DND-41 (cell line): ENCODE measurements around the gene GALNT12.

Experiments used
- ATAC-seq: fragments of 200-7000 bp; cut with Tn5 transposase; 3 replicates; pipeline ENCODE4 v1.9.1; 2021; ENCODE audit warnings: low read depth; ENCODE audit not compliant: insufficient read depth
- DNase-seq: peaks from one replicate; pipeline ENCODE4 v3.0.0-alpha.2; 2020
- H2AFZ ChIP-seq: 2 replicates; pipeline ENCODE4 v1.6.0; 2012; ENCODE audit warnings: low read depth, low read length
- H3K27ac ChIP-seq: 2 replicates; pipeline ENCODE4 v1.5.1; 2012; ENCODE audit warnings: low read length, inconsistent platforms
- H3K27me3 ChIP-seq: fragments of 200-600 bp; sonication (generic); 2 replicates; pipeline ENCODE4 v1.6.0; 2012; ENCODE audit warnings: low read length, mild to moderate bottlenecking, inconsistent platforms; ENCODE audit not compliant: insufficient read depth, poor library complexity
- H3K36me3 ChIP-seq: 2 replicates; pipeline ENCODE4 v1.5.1; 2012; ENCODE audit warnings: low read length, inconsistent platforms; ENCODE audit not compliant: insufficient read depth
- H3K4me1 ChIP-seq: 2 replicates; pipeline ENCODE4 v1.5.1; 2012; ENCODE audit warnings: mild to moderate bottlenecking, low read length; ENCODE audit not compliant: insufficient read depth
- H3K4me2 ChIP-seq: 2 replicates; pipeline ENCODE4 v1.6.0; 2012; ENCODE audit warnings: mild to moderate bottlenecking, moderate library complexity, low read length, inconsistent platforms; ENCODE audit not compliant: insufficient read depth
- H3K4me3 ChIP-seq, 2 experiments: fragments of 200-600 bp in 1 of 2; shearing (Covaris generic) in 1 of 2; 2 replicates each; pipeline ENCODE4 v1.5.1; 2012 to 2016; ENCODE audit warnings: inconsistent platforms in 2 of 2, low read length in 2 of 2, mild to moderate bottlenecking in 2 of 2, low read depth in 1 of 2, moderate library complexity in 1 of 2
- H3K79me2 ChIP-seq: 2 replicates; pipeline ENCODE4 v1.6.0; 2012; ENCODE audit warnings: low read length, inconsistent platforms; ENCODE audit not compliant: insufficient read depth
- H3K9ac ChIP-seq: 2 replicates; pipeline ENCODE4 v1.6.0; 2012; ENCODE audit warnings: low read depth, mild to moderate bottlenecking, inconsistent platforms, low read length, moderate library complexity
- H3K9me3 ChIP-seq: 2 replicates; pipeline ENCODE4 v1.5.1; 2012; ENCODE audit warnings: low read length, moderate library complexity, mild to moderate bottlenecking, inconsistent platforms; ENCODE audit not compliant: insufficient read depth, severe bottlenecking
- H4K20me1 ChIP-seq: 2 replicates; pipeline ENCODE4 v1.6.0; 2012; ENCODE audit warnings: low read length; ENCODE audit not compliant: insufficient read depth
- CTCF ChIP-seq: IDR thresholded peaks from 2 replicates; pipeline ENCODE4 v1.5.1; 2012; ENCODE audit warnings: borderline replicate concordance, low read length, moderate library complexity, mild to moderate bottlenecking; ENCODE audit not compliant: poor library complexity, severe bottlenecking; ENCODE audit errors: extremely low read depth
- EZH2 ChIP-seq: IDR thresholded peaks from 3 replicates; pipeline ENCODE4 v1.6.1; 2012; ENCODE audit warnings: borderline replicate concordance, low read depth, mild to moderate bottlenecking, moderate library complexity, low read length, inconsistent platforms; ENCODE audit not compliant: severe bottlenecking

The GALNT12 gene

GRCh38 chr9:98765256-98765655 is 42.2 kb upstream of the GALNT12 start:
- Histone ChIP-seq H3K9me3 (no peaks in the 10 kb centered on the region), H3K9ac (no peak overlapping the region), H4K20me1 (no peaks in the 10 kb centered on the region), H3K79me2 (no peaks in the 10 kb centered on the region), H3K36me3 (no peaks in the 10 kb centered on the region), H3K4me3 (no peak overlapping the region), H3K27ac (no peak overlapping the region), H2AFZ (no peak overlapping the region), H3K4me2 (no peak overlapping the region), H3K27me3 (no peaks in the 10 kb centered on the region), H3K4me1 (no peaks in the 10 kb centered on the region)
- TF ChIP-seq EZH2, result no peak
- TF ChIP-seq CTCF, result no peak
- no peak for ATAC-seq
- no peak for DNase-seq

- no peak for ATAC-seq
Observed at GRCh38 chr9:98766586-98766985, 40.9 kb upstream of the GALNT12 start.

GRCh38 chr9:98767196-98767595 is 40.3 kb upstream of the GALNT12 start:
- no peak overlapping the region for H2AFZ ChIP-seq
- H4K20me1 ChIP-seq, result no peaks in the 10 kb centered on the region
- no peaks in the 10 kb centered on the region for H3K27me3 ChIP-seq
- H3K9ac ChIP-seq, result no peak overlapping the region
- no peak for DNase-seq
- no peaks in the 10 kb centered on the region for H3K9me3 ChIP-seq
- H3K4me3 ChIP-seq, result no peak overlapping the region
- no peak for TF ChIP-seq EZH2
- no peak for TF ChIP-seq CTCF
- H3K27ac ChIP-seq, result no peak overlapping the region
- no peaks in the 10 kb centered on the region for H3K79me2 ChIP-seq
- no peak for ATAC-seq
- no peaks in the 10 kb centered on the region for H3K4me1 ChIP-seq
- H3K4me2 ChIP-seq, result no peak overlapping the region
- H3K36me3 ChIP-seq, result no peaks in the 10 kb centered on the region; the same call in 1 of the 2 replicates

More at GRCh38 chr9:98766586-98766985, 40.9 kb upstream of the GALNT12 start:
- no peak overlapping the region for H3K9ac ChIP-seq
- no peak overlapping the region for H2AFZ ChIP-seq
- no peaks in the 10 kb centered on the region for H3K79me2 ChIP-seq
- no peak overlapping the region for H3K4me3 ChIP-seq
- H3K27ac ChIP-seq, result no peak overlapping the region
- no peaks in the 10 kb centered on the region for H3K27me3 ChIP-seq
- no peaks in the 10 kb centered on the region for H3K9me3 ChIP-seq
- H3K4me1 ChIP-seq, result no peaks in the 10 kb centered on the region
- no peaks in the 10 kb centered on the region for H4K20me1 ChIP-seq
- TF ChIP-seq EZH2, result no peak
- no peak for TF ChIP-seq CTCF
- no peak for DNase-seq
- no peaks in the 10 kb centered on the region for H3K36me3 ChIP-seq
- no peak overlapping the region for H3K4me2 ChIP-seq

GRCh38 chr9:98767915-98768314 is 39.6 kb upstream of the GALNT12 start:
- Histone ChIP-seq H3K4me1 (no peaks in the 10 kb centered on the region), H2AFZ (no peak overlapping the region), H3K36me3 (no peaks in the 10 kb centered on the region; the same call in 1 of the 2 replicates), H3K9ac (no peak overlapping the region), H3K27ac (no peak overlapping the region), H3K27me3 (no peaks in the 10 kb centered on the region), H3K4me2 (no peak overlapping the region), H3K79me2 (no peaks in the 10 kb centered on the region), H3K9me3 (no peaks in the 10 kb centered on the region), H4K20me1 (no peaks in the 10 kb centered on the region), H3K4me3 (no peak overlapping the region)
- DNase-seq, result no peak
- ATAC-seq, result no peak
- TF ChIP-seq EZH2 (no peak), CTCF (no peak)
